Measurements from ENCODE around the gene EVA1B. TPM values are rescaled to one million over a fixed set of nuclear protein-coding genes. Genes with fewer than 3 reads are reported as not detected.

EVA1B gene
- total and polyA plus RNA-seq, 2 of the 13 experiments (the other 11 are each of a cell fraction or from before 2014, with no cell fraction given): 3.9 to 6.6 TPM

- TF ChIP-seq ATAD3A (CRISPR knock-in tag; IDR thresholded peaks at IDR 0.05): no peak
- TF ChIP-seq HNF1B (CRISPR knock-in tag; IDR thresholded peaks at IDR 0.05): peak; percentile 60; the same call in 1 of the 2 replicates
- peak; percentile 47; the same call in 1 of the 2 replicates for TF ChIP-seq TFAP4 (IDR thresholded peaks at IDR 0.05; ENCODE audit: borderline replicate concordance, low read depth)
- no peak for TF ChIP-seq PLRG1 (conservative IDR thresholded peaks at IDR 0.05)
- no peak for TF ChIP-seq GPN1 (CRISPR knock-in tag; IDR thresholded peaks at IDR 0.05; ENCODE audit: borderline replicate concordance)
- no peak for TF ChIP-seq ESRRA (CRISPR knock-in tag; IDR thresholded peaks at IDR 0.05; ENCODE audit: low read depth)
- peak; percentile 59; the same call in 1 of the 2 replicates for TF ChIP-seq ZNF274 (CRISPR knock-in tag; IDR thresholded peaks at IDR 0.05)
- no peak for TF ChIP-seq ATM (IDR thresholded peaks at IDR 0.05; ENCODE audit: borderline replicate concordance)
- TF ChIP-seq ZBTB20 (CRISPR knock-in tag; IDR thresholded peaks at IDR 0.05; ENCODE audit: borderline replicate concordance, low read depth): no peak
- no peak for TF ChIP-seq FOXK2 (IDR thresholded peaks at IDR 0.05)
- no peak for TF ChIP-seq MAFK (conservative IDR thresholded peaks at IDR 0.05 in 1 of 2, IDR thresholded peaks at IDR 0.05 in 1 of 2; ENCODE audit: low read length in 2 of 2)
- no peak for TF ChIP-seq ZNF580 (CRISPR knock-in tag; IDR thresholded peaks at IDR 0.05; ENCODE audit: borderline replicate concordance, low read depth)
- no peak for TF ChIP-seq ZNF589 (CRISPR knock-in tag; conservative IDR thresholded peaks at IDR 0.05)
- TF ChIP-seq ZMYM3 (CRISPR knock-in tag; IDR thresholded peaks at IDR 0.05): no peak
- no peak for TF ChIP-seq ZC3H4 (CRISPR knock-in tag; IDR thresholded peaks at IDR 0.05; ENCODE audit: borderline replicate concordance)
- TF ChIP-seq ATRX (CRISPR knock-in tag; IDR thresholded peaks at IDR 0.05; ENCODE audit: borderline replicate concordance): no peak
- no peak for TF ChIP-seq RBM39 (IDR thresholded peaks at IDR 0.05; ENCODE audit: low read depth, low read length, poor library complexity, severe bottlenecking)
- no peak for TF ChIP-seq ZNF556 (CRISPR knock-in tag; IDR thresholded peaks at IDR 0.05; ENCODE audit: borderline replicate concordance)
- TF ChIP-seq ZSCAN25 (CRISPR knock-in tag; IDR thresholded peaks at IDR 0.05): no peak
- 0 out of 2 replicates have a peak, but pooled peaks have one; percentile 32 for TF ChIP-seq SMAD1 (CRISPR knock-in tag; IDR thresholded peaks at IDR 0.05; ENCODE audit: borderline replicate concordance, low read depth)
- no peak for TF ChIP-seq RNF2 (conservative IDR thresholded peaks at IDR 0.05; ENCODE audit: low read depth)
- TF ChIP-seq IRF9 (CRISPR knock-in tag; IDR thresholded peaks at IDR 0.05; ENCODE audit: borderline replicate concordance): no peak
- TF ChIP-seq CEBPZ (IDR thresholded peaks at IDR 0.05; ENCODE audit: low read length): no peak
These were observed 17.1 kb downstream of the EVA1B start, which contains the start of gene SH3D21 (continued) for GRCh38 chr1:36306210-36306901.
